Gastroesophageal sphincter (tissue), 4 donors: ENCODE data around the gene CCL15. TPM values are rescaled to one million over a fixed set of nuclear protein-coding genes. Genes with fewer than 3 reads are reported as not detected.

Experiments
- ATAC-seq: fragments of 150-250 bp; one replicate; pipeline ENCODE4 v1.9.1; 2016; ENCODE audit warnings: mild to moderate bottlenecking, moderate library complexity
- H3K27ac ChIP-seq, 4 donors: fragments of 200-600 bp; sonication (generic) in 3 of 4; 1 replicate in 3 of 4; 2 replicates in 1 of 4; pipeline ENCODE4 v1.5.1; 2016 to 2019
- H3K27me3 ChIP-seq: fragments of 200-600 bp; sonication (generic); one replicate; pipeline ENCODE4 v1.5.1; 2019
- H3K36me3 ChIP-seq, 2 donors: fragments of 200-600 bp; sonication (generic); one replicate each; pipeline ENCODE4 v1.5.1; 2019; ENCODE audit warnings: control low read depth in 1 of 2
- H3K4me1 ChIP-seq, 3 donors: fragments of 200-600 bp; sonication (generic); 1 replicate in 2 of 3; 2 replicates in 1 of 3; pipeline ENCODE4 v1.5.1; 2016 to 2019; ENCODE audit warnings: control low read depth in 2 of 3
- H3K4me3 ChIP-seq, 2 donors: fragments of 200-600 bp; sonication (generic); one replicate each; pipeline ENCODE4 v1.5.1; 2019; ENCODE audit warnings: mild to moderate bottlenecking in 1 of 2, moderate library complexity in 1 of 2
- H3K9me3 ChIP-seq, 3 donors: fragments of 200-600 bp; sonication (generic); one replicate each; pipeline ENCODE4 v1.5.1; 2017 to 2019; ENCODE audit warnings: control low read depth in 2 of 3
- EP300 ChIP-seq: sonication (generic); formaldehyde crosslinking; IDR thresholded peaks from one replicate; pipeline ENCODE4 v1.6.1; 2017; ENCODE audit warnings: antibody characterized with exemption, mild to moderate bottlenecking
- POLR2A ChIP-seq, 2 donors: fragments of 450-650 bp; IDR thresholded peaks; one replicate each; pipeline ENCODE4 v1.6.1; 2017; ENCODE audit warnings: antibody characterized with exemption in 2 of 2, mild to moderate bottlenecking in 2 of 2, moderate library complexity in 1 of 2
- POLR2AphosphoS5 ChIP-seq: sonication (generic); formaldehyde crosslinking; IDR thresholded peaks from one replicate; pipeline ENCODE4 v1.6.1; 2017; ENCODE audit warnings: antibody characterized with exemption
- WGBS, 2 donors: methylation state at CpG; one replicate each; pipeline ENCODE4 v1.1.5; 2018; ENCODE audit warnings: low coverage in 1 of 2; 5-methylcytosine and 5-hydroxymethylcytosine counted together
- total RNA-seq, 4 donors: library from RNA; depleted of rRNA; stranded (reverse); fragments of >200 nt; gene quantifications; one replicate each; pipeline ENCODE4 v1.1.0, GENCODE V29; 2016
- TF ChIP-seq, protein P1 (sequence below), 4 experiments: fragments of 200-600 bp in 2 of 4; fragments of 450-650 bp in 2 of 4; sonication (generic) in 1 of 4; IDR thresholded peaks; one replicate each; pipeline ENCODE4 v1.5.1; 2017 to 2019; ENCODE audit warnings: antibody characterized with exemption in 4 of 4, mild to moderate bottlenecking in 2 of 4, moderate library complexity in 2 of 4

CCL15 gene
- total RNA-seq, 4 donors from 2014 or later: not detected

GRCh38 chr17:35953720-35954119 is 47.6 kb downstream of the CCL15 start:
- 42 to 72% methylated on average over 2 to 6 of the region's 7 CpGs for WGBS, 2 donors

DNA sequence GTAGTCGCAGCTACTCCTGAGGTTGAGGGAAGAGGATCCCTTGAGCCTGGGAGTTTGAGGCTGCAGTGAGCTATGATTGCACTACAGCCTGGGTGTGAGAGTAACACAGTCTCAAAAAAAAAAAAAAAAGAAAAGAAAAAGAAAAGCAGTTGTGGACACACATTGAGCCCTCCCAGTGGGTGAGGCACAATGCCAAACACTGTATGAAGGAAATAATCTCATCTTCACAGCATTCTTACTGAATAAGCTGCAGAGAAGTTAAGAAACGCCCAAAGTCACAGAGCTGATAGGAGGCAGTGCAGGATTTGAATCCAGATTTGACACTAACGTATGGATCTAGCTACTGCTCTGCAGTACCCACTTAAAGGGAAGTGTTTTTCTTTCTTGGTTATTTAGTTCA is 52.0 kb downstream of the CCL15 start:
- WGBS, 2 donors: 49 to 67% methylated on average over 2 of the region's 3 CpGs
- H3K27ac ChIP-seq: no peak overlapping the region
- no peak overlapping the region for H3K4me3 ChIP-seq
- TF ChIP-seq EP300 (no peak), POLR2AphosphoS5 (no peak)
- no peak for ATAC-seq
- no peaks in the 10 kb centered on the region for H3K36me3 ChIP-seq
- no peaks in the 10 kb centered on the region for H3K9me3 ChIP-seq
- no peaks in the 10 kb centered on the region for H3K4me1 ChIP-seq
- H3K27me3 ChIP-seq: peaks cover 10% of the 10 kb centered on the region

More at GRCh38 chr17:35953720-35954119, 47.6 kb downstream of the CCL15 start:
- Histone ChIP-seq H3K9me3 (no peaks in the 10 kb centered on the region), H3K27me3 (peaks cover 17% of the 10 kb centered on the region), H3K27ac (no peak overlapping the region), H3K4me3 (no peak overlapping the region), H3K4me1 (no peaks in the 10 kb centered on the region), H3K36me3 (no peaks in the 10 kb centered on the region)
- TF ChIP-seq POLR2A (IDR thresholded peaks at IDR 0.05): no peak
- TF ChIP-seq, protein P1, sequence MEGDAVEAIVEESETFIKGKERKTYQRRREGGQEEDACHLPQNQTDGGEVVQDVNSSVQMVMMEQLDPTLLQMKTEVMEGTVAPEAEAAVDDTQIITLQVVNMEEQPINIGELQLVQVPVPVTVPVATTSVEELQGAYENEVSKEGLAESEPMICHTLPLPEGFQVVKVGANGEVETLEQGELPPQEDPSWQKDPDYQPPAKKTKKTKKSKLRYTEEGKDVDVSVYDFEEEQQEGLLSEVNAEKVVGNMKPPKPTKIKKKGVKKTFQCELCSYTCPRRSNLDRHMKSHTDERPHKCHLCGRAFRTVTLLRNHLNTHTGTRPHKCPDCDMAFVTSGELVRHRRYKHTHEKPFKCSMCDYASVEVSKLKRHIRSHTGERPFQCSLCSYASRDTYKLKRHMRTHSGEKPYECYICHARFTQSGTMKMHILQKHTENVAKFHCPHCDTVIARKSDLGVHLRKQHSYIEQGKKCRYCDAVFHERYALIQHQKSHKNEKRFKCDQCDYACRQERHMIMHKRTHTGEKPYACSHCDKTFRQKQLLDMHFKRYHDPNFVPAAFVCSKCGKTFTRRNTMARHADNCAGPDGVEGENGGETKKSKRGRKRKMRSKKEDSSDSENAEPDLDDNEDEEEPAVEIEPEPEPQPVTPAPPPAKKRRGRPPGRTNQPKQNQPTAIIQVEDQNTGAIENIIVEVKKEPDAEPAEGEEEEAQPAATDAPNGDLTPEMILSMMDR (IDR thresholded peaks at IDR 0.05): no peak
- TF ChIP-seq EP300: no peak
- TF ChIP-seq POLR2AphosphoS5: no peak
- ATAC-seq: no peak

GRCh38 chr17:35948092-35948491 is 53.3 kb downstream of the CCL15 start:
- H3K4me3 ChIP-seq: no peak overlapping the region
- H3K27ac ChIP-seq: no peak overlapping the region
- TF ChIP-seq POLR2A (IDR thresholded peaks at IDR 0.05): no peak
- 86% methylated on average over 3 to 5 of the region's 7 CpGs for WGBS, 2 donors
- no peaks in the 10 kb centered on the region for H3K36me3 ChIP-seq
- peaks cover 3% of the 10 kb centered on the region for H3K27me3 ChIP-seq
- no peaks in the 10 kb centered on the region for H3K4me1 ChIP-seq
- no peak for ATAC-seq
- no peaks in the 10 kb centered on the region for H3K9me3 ChIP-seq

Other genes with a start within 250 kb of the CCL15 start
- 1 to 10 TPM in 1 of 4 donors, not detected in 3; 1.5 TPM for gene GAS2L2, start 248.3 kb downstream of the CCL15 start, total RNA-seq
- not detected for gene C17orf50, start 240.7 kb downstream of the CCL15 start, total RNA-seq
- 100 to 1,000 TPM in 2 of 4 donors, 10 to 100 TPM in 2; 78.4 to 139 (median 97.3) TPM for gene MMP28, start 205.9 kb downstream of the CCL15 start, total RNA-seq
- 100 to 1,000 TPM in 2 of 4 donors, 10 to 100 TPM in 2; 58.2 to 144 (median 109) TPM for gene TAF15, start 192.1 kb downstream of the CCL15 start, total RNA-seq
- gene HEATR9, start 132.7 kb downstream of the CCL15 start, total RNA-seq: under 1 TPM in 1 of 4 donors, not detected in 3; 0.27 TPM
- 1 to 10 TPM in 3 of 4 donors, under 1 TPM in 1; 0.78 to 3.8 (median 2.2) TPM for gene CCL5, start 121.2 kb downstream of the CCL15 start, total RNA-seq
- under 1 TPM in 1 of 4 donors, not detected in 3; 0.79 TPM for gene RDM1, start 70.8 kb downstream of the CCL15 start, total RNA-seq
- not detected for gene LYZL6, start 57.8 kb downstream of the CCL15 start, total RNA-seq
- not detected for gene CCL16, start 20.1 kb downstream of the CCL15 start, total RNA-seq
- 10 to 100 TPM in 3 of 4 donors, 1 to 10 TPM in 1; 6.5 to 57.5 (median 38.0) TPM for gene CCL14, start 14.8 kb downstream of the CCL15 start, total RNA-seq
- 10 to 100 TPM in 1 of 4 donors, 1 to 10 TPM in 2, not detected in 1; 1.2 to 12.9 (median 7.3) TPM for gene CCL23, start 16.4 kb upstream of the CCL15 start, total RNA-seq
- gene CCL18, start 62.7 kb upstream of the CCL15 start, total RNA-seq: 10 to 100 TPM in 2 of 4 donors, 1 to 10 TPM in 1, not detected in 1; 5.9 to 18.0 (median 11.9) TPM
- gene CCL3, start 88.6 kb upstream of the CCL15 start, total RNA-seq: 1 to 10 TPM in 1 of 4 donors, not detected in 3; 2.4 TPM
- 1 to 10 TPM in 2 of 4 donors, not detected in 2; 1.4 to 4.7 TPM for gene CCL4, start 102.3 kb upstream of the CCL15 start, total RNA-seq
- gene TBC1D3B, start 175.1 kb upstream of the CCL15 start, total RNA-seq: 1 to 10 TPM; 1.7 to 9.2 (median 5.0) TPM
- not detected for gene CCL3L1, start 195.2 kb upstream of the CCL15 start, total RNA-seq
- under 1 TPM in 1 of 4 donors, not detected in 3; 0.69 TPM for gene CCL4L2, start 209.5 kb upstream of the CCL15 start, total RNA-seq